Cardiac fibroblast (primary cell): ENCODE data around the gene ADGRA3.
A peak's percentile ranks its signal among the peaks of the same experiment; 100 is the strongest.

ENCODE experiments used
- DNase-seq, 2 donors: peaks; one replicate each; pipeline versions ENCODE4 v3.0.0 to v3.0.0-alpha.2; 2010; ENCODE audit warnings: low read depth in 2 of 2
- H3K4me3 ChIP-seq, 2 donors: replicated peaks in 1 of 2; 1 replicate in 1 of 2; 2 replicates in 1 of 2; pipeline ENCODE4 v1.5.1; 2011; ENCODE audit warnings: low read depth in 2 of 2, low read length in 2 of 2, mild to moderate bottlenecking in 2 of 2, moderate library complexity in 1 of 2
- TF ChIP-seq, protein P1 (sequence below): IDR thresholded peaks from one replicate; pipeline ENCODE4 v1.5.1; 2011; ENCODE audit warnings: low read depth, mild to moderate bottlenecking, low read length, inconsistent platforms

ADGRA3 gene

DNA sequence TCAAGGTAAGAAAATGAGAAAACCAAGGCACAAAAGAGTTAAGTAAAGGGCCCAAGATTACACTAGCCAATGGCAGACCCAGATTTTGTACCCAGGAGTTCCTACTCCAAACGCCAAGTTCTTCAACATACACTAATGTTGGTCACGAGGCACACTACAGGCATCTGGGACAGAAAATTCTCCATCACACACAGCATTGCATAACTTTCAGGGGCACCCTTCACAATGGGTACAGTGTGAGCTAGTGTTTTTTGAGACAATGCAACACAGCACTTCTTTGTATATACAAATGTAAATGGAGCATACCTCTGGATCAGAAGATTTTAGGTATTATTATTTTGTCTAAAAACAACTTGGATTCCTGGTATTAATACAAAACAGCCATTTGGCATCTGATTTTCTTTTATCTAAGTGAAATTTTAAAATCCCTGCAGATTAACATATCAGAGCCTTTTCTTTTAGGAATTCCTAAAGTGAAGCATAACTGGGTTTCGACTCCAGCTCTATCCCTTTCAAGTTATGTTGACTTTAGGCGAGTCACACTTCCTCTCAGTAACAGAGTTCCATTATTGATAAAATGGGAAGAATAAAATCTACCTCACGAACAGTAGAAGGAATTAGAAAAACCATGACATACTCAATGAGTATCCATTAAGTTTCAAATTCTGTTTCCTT lies 41.1 kb downstream of the ADGRA3 start:
- no peak overlapping the region for H3K4me3 ChIP-seq
- TF ChIP-seq, protein P1, sequence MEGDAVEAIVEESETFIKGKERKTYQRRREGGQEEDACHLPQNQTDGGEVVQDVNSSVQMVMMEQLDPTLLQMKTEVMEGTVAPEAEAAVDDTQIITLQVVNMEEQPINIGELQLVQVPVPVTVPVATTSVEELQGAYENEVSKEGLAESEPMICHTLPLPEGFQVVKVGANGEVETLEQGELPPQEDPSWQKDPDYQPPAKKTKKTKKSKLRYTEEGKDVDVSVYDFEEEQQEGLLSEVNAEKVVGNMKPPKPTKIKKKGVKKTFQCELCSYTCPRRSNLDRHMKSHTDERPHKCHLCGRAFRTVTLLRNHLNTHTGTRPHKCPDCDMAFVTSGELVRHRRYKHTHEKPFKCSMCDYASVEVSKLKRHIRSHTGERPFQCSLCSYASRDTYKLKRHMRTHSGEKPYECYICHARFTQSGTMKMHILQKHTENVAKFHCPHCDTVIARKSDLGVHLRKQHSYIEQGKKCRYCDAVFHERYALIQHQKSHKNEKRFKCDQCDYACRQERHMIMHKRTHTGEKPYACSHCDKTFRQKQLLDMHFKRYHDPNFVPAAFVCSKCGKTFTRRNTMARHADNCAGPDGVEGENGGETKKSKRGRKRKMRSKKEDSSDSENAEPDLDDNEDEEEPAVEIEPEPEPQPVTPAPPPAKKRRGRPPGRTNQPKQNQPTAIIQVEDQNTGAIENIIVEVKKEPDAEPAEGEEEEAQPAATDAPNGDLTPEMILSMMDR: no peak
- DNase-seq: peak; percentile 42 to 45

DNA sequence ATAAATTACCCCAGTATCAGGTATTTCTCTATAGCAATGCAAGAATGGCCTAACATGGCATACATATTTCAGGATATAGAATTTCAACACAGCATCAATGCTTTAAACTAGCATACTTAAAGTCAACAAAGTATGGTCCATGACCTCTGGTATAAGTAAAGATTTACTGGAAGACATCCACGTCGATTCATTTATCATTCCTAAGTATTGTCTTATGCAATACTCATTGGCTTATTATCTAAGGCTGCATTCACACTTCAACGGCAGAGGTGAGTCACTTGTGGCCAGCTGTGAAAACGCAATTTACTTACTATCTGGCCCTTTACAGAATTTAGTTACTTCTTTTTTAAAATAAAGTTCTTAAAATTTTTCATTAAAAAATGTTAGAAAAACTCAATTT lies 42.6 kb downstream of the ADGRA3 start:
- peak; percentile 74 to 85 for DNase-seq
- TF ChIP-seq, protein P1: no peak
- H3K4me3 ChIP-seq: no peak overlapping the region

DNA sequence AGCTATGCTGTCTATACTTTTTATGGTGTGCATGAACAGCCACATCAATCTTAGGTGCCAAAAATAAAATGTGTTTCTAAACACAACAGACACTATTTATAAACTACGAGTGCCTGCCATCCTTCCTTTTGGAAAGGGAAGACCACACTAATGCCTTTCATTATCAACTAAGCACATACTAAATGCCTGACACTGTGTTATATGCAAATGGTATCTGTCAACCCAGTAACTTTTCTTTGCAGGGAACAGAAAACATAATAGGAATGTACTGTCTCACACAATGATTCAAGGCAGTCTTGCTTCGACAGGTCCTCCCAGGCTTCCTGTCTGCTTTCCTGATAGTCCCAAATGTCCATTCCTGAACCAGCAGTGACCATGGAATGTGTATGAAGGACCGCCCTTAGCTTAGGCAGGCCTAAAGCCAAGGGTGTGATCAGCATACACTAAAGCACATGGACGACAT lies 43.8 kb downstream of the ADGRA3 start:
- TF ChIP-seq, protein P1: no peak
- H3K4me3 ChIP-seq: no peak overlapping the region
- DNase-seq: peak in 1 of 2 donors; percentile 15

DNA sequence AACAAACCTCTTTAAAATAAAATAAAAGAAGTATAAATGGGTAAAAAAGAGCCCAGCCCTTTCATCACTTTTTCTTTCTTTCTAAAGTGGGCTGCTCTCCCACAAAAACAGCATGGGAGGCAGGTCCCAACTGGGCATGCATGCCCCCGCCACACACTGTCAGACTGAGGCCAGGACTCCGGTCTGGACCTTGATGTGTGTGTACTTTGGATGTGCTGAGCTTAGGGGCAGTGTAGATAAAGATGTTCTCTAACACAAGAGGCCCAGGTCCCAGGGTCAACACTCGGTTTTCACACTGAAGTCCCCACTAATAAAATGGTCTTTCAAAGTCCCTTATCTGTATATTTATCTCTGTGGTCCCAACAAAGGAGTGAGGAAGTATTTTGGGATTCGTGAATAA lies 44.4 kb downstream of the ADGRA3 start:
- TF ChIP-seq, protein P1: no peak
- no peak overlapping the region for H3K4me3 ChIP-seq
- DNase-seq: no peak

DNA sequence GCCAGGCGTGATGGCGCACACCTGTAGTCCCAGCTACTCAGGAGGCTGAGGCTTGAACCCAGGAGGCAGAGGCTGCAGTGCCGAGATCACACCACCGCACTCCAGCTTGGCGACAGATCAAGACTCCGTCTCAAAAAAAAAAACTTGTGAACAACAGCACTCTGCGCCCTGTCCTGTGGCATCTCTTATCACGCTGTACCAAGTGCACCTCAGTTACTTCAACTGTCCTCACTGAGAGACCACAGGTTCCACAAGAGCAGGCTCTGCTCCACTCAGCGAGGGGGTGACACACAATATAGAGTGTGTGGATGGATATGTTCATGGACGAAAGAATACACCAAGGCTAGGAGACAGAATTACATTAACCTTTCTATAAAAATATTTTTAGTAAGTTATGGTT lies 49.3 kb downstream of the ADGRA3 start:
- no peak overlapping the region for H3K4me3 ChIP-seq
- DNase-seq: no peak
- TF ChIP-seq, protein P1: no peak

DNA sequence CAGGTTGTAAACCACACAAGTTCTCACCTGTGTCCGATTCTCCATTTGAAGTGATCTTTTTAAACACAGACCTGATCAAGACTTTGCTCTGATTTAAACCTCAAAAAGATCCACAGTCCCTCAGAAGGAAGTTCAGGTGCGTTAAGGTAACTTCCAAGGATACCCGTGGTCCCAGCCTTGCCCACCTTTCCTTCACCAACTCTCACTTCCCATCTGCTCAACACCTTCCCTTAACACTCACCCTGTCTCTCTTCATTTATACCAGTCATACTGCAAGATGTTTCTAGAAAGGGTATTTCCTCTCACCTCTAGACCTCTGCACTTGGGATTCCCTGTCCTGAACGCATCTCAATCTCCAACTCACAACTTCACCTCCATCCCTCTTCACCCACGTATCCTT lies 49.9 kb downstream of the ADGRA3 start:
- H3K4me3 ChIP-seq: no peak overlapping the region
- no peak for DNase-seq
- TF ChIP-seq, protein P1: no peak

DNA sequence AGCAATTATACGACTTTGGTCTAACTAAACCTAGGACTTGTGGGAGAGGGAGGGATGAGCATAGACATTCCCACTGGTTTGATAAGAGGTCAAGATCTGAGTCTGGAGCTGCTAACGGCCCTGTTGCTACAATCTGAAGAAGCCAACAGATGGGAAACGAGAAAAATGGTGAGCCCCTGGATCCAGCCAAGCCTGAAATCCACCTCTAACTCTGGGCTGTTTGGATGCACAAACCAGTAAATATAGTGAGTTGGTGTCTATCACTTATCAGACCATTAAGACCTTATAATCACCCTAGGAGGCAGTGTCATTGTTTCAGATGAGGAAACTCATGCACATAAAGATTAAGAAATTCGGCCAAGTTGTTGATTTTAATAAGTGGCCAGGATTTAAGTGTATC lies 50.5 kb downstream of the ADGRA3 start:
- DNase-seq: no peak

More for the DNA sequence above, 50.5 kb downstream of the ADGRA3 start:
- TF ChIP-seq, protein P1: no peak
- H3K4me3 ChIP-seq: no peak overlapping the region
